CD4-positive, alpha-beta T cell (primary cell): ENCODE measurements around the gene THOC5. TPM values are rescaled to one million over a fixed set of nuclear protein-coding genes. Genes with fewer than 3 reads are reported as not detected.

ENCODE experiments used
- ATAC-seq: fragments of 200-7000 bp; cut with Tn5 transposase; one replicate; pipeline ENCODE4 v1.10.0; 2022; ENCODE audit warnings: mild to moderate bottlenecking; ENCODE audit not compliant: poor library complexity
- CTCF ChIA-PET: fragments of 350-600 bp; sonication (Branson Sonifier 250); formaldehyde crosslinking; loops from one replicate; lab custom pipeline; 2021; ENCODE audit warnings: antibody characterized with exemption, inconsistent platforms; lab: Charles Lee
- POLR2A ChIA-PET: fragments of 350-600 bp; sonication (Branson Sonifier 250); formaldehyde crosslinking; loops from one replicate; lab custom pipeline; 2021; ENCODE audit warnings: antibody characterized with exemption, inconsistent platforms; lab: Charles Lee
- DNase-seq, 14 experiments: peaks; one replicate each; pipeline ENCODE4 v3.0.0-alpha.2; 2013 to 2020; ENCODE audit warnings: mixed read lengths in 2 of 14
- H3K27ac ChIP-seq, 2 donors: one replicate each; pipeline versions ENCODE4 v1.5.1 to v1.7.0; 2013; ENCODE audit warnings: low read length in 2 of 2, low read depth in 1 of 2, mild to moderate bottlenecking in 1 of 2
- H3K27me3 ChIP-seq, 2 experiments: 1 replicate in 1 of 2; 2 replicates in 1 of 2; pipeline versions ENCODE4 v1.6.1 to v1.7.0; 2013; ENCODE audit warnings: low read length in 2 of 2, control low read depth in 1 of 2, mild to moderate bottlenecking in 1 of 2, moderate library complexity in 1 of 2; ENCODE audit not compliant: insufficient read depth in 2 of 2, control insufficient read depth in 1 of 2
- H3K36me3 ChIP-seq: one replicate; pipeline ENCODE4 v1.6.1; 2013; ENCODE audit warnings: low read length, control low read depth; ENCODE audit not compliant: insufficient read depth
- H3K4me1 ChIP-seq: one replicate; pipeline ENCODE4 v1.6.1; 2013; ENCODE audit warnings: low read length, control low read depth; ENCODE audit not compliant: insufficient read depth
- H3K4me3 ChIP-seq: one replicate; pipeline ENCODE4 v1.5.1; 2013; ENCODE audit warnings: mild to moderate bottlenecking, low read length, moderate library complexity
- H3K9me3 ChIP-seq, 2 experiments: 1 replicate in 1 of 2; 2 replicates in 1 of 2; pipeline versions ENCODE4 v1.6.1 to v1.7.0; 2013; ENCODE audit warnings: low read length in 2 of 2, mild to moderate bottlenecking in 2 of 2, control low read depth in 1 of 2, moderate library complexity in 1 of 2; ENCODE audit not compliant: control insufficient read depth in 1 of 2, insufficient read depth in 1 of 2
- H3K27ac Mint-ChIP-seq: one replicate; pipeline ENCODE4 v1.8.0; 2020; ENCODE audit warnings: mixed read lengths
- H3K27me3 Mint-ChIP-seq: one replicate; pipeline ENCODE4 v1.8.0; 2021; ENCODE audit warnings: mixed read lengths
- H3K36me3 Mint-ChIP-seq: one replicate; pipeline ENCODE4 v1.8.0; 2021; ENCODE audit warnings: low read depth, mixed read lengths
- H3K4me1 Mint-ChIP-seq: one replicate; pipeline ENCODE4 v1.8.0; 2021; ENCODE audit warnings: low read depth, mixed read lengths
- H3K4me3 Mint-ChIP-seq: one replicate; pipeline ENCODE4 v1.8.0; 2020; ENCODE audit warnings: mild to moderate bottlenecking, mixed read lengths
- H3K9me3 Mint-ChIP-seq: one replicate; pipeline ENCODE4 v1.8.0; 2020; ENCODE audit warnings: mixed read lengths
- intact Hi-C, 2 experiments: fragments of 100-400 bp; cut with DNase I in 1 of 2; cut with micrococcal nuclease in 1 of 2; formaldehyde crosslinking; loops; one replicate each; pipeline versions ENCODE4 v1.15.1 to v1.9.0; 2023 to 2025; cut with DNase I, micrococcal nuclease
- total RNA-seq, 174 experiments: library from RNA in 2 of 174; stranded (reverse) in 2 of 174; gene quantifications; one replicate each; pipeline ENCODE4 v1.2.3 and lab custom pipeline; 2021 to 2026
- TF ChIP-seq, protein P1 (sequence below): fragments of 200-600 bp; IDR thresholded peaks from one replicate; pipeline ENCODE4 v1.8.0; 2022; ENCODE audit warnings: antibody characterized with exemption, mild to moderate bottlenecking

THOC5 gene
- total RNA-seq, 2 experiments from 2014 or later, result 27.1 to 32.9 TPM

DNA sequence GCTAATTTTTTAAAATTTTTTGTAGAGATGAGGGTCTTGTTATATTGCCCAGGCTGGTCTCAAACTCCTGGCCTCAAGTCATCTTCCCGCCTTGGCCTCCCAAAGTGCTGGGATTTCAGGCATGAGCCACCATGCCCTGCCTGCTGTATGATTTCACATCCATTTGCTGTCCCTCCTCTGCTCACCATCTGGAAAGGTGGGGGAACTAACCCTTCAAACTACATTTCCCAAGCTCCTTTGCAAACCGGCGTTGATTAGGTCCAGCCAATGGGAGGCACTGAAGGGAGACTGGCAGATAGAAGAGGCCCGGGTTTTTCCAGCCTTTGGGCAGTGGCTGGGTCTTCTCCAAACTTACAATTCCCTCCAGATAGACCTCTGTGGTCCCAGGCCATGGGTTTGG lies 95.8 kb downstream of the THOC5 start:
- TF ChIP-seq, protein P1, sequence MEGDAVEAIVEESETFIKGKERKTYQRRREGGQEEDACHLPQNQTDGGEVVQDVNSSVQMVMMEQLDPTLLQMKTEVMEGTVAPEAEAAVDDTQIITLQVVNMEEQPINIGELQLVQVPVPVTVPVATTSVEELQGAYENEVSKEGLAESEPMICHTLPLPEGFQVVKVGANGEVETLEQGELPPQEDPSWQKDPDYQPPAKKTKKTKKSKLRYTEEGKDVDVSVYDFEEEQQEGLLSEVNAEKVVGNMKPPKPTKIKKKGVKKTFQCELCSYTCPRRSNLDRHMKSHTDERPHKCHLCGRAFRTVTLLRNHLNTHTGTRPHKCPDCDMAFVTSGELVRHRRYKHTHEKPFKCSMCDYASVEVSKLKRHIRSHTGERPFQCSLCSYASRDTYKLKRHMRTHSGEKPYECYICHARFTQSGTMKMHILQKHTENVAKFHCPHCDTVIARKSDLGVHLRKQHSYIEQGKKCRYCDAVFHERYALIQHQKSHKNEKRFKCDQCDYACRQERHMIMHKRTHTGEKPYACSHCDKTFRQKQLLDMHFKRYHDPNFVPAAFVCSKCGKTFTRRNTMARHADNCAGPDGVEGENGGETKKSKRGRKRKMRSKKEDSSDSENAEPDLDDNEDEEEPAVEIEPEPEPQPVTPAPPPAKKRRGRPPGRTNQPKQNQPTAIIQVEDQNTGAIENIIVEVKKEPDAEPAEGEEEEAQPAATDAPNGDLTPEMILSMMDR, result no peak
- Histone ChIP-seq H3K4me3 (no peak overlapping the region), H3K4me1 (no peaks in the 10 kb centered on the region), H3K36me3 (no peaks in the 10 kb centered on the region), H3K27ac (no peak overlapping the region), H3K27me3 (no peaks in the 10 kb centered on the region), H3K9me3 (no peaks in the 10 kb centered on the region)
- ChIA-PET POLR2A (no interaction called here), CTCF (no interaction called here)
- DNase-seq (peak in 3 of 14 experiments; percentile 26 to 38 (median 32)), ATAC-seq (peak; percentile 57)
- Mint-ChIP-seq H3K27ac (no peak overlapping the region), H3K36me3 (no peaks in the 10 kb centered on the region), H3K4me3 (no peak overlapping the region), H3K9me3 (no peaks in the 10 kb centered on the region), H3K4me1 (no peaks in the 10 kb centered on the region), H3K27me3 (no peaks in the 10 kb centered on the region)
- intact Hi-C loops, result no loop called here

DNA sequence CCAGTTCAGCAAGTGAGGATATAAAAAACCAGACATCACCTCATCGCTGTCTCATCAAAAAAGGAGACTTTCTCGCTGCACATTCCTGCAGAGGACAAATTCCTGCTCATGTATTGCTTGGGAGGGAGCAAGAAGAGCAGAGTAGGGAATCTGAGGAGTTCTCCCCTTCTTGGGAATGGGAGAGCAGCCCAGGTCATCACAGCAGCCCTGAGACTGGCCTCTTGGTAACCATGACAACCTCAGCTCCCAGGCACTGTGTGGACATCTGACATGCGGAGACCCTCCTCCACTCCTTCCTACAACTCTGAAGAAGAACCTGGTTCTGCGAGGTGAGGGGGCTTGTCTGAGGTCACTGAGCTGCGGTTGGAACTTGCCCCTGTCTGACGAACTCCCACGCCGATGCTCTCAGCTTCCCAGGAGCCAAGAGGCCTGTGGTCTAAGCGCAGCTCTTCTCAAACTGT lies 97.3 kb downstream of the THOC5 start:
- no peak overlapping the region for H3K4me3 ChIP-seq
- DNase-seq (no peak), ATAC-seq (no peak)
- no peaks in the 10 kb centered on the region for H3K4me1 ChIP-seq
- TF ChIP-seq, protein P1, result no peak
- Mint-ChIP-seq H3K36me3 (no peaks in the 10 kb centered on the region), H3K4me3 (no peak overlapping the region), H3K9me3 (no peaks in the 10 kb centered on the region), H3K27ac (no peak overlapping the region), H3K4me1 (no peaks in the 10 kb centered on the region), H3K27me3 (no peaks in the 10 kb centered on the region)
- no peaks in the 10 kb centered on the region for H3K36me3 ChIP-seq
- no peaks in the 10 kb centered on the region for H3K27me3 ChIP-seq
- no peak overlapping the region for H3K27ac ChIP-seq
- POLR2A ChIA-PET, result no interaction called here
- intact Hi-C loops, result no loop called here
- CTCF ChIA-PET, result no interaction called here
- H3K9me3 ChIP-seq, result no peaks in the 10 kb centered on the region

Other genes starting within 250 kb of the THOC5 start
- under 1 TPM; 0.28 to 0.77 TPM for gene GAS2L1, start 247.1 kb downstream of the THOC5 start, total RNA-seq
- gene RASL10A, start 238.1 kb downstream of the THOC5 start, total RNA-seq, result under 1 TPM; 0.30 to 0.36 TPM
- gene AP1B1, start 165.2 kb downstream of the THOC5 start, total RNA-seq, result 10 to 100 TPM; 25.6 to 26.4 TPM
- gene RFPL1, start 115.2 kb downstream of the THOC5 start, total RNA-seq, result not detected
- gene NEFH, start 73.5 kb downstream of the THOC5 start, total RNA-seq, result under 1 TPM; 0.05 to 0.06 TPM
- gene NIPSNAP1, start 27.4 kb upstream of the THOC5 start, total RNA-seq, result 10 to 100 TPM; 17.8 to 20.5 TPM
- gene NF2, start 49.9 kb upstream of the THOC5 start, total RNA-seq, result 10 to 100 TPM; 23.1 to 24.5 TPM
- under 1 TPM; 0.33 to 0.45 TPM for gene CABP7, start 166.2 kb upstream of the THOC5 start, total RNA-seq
- 1 to 10 TPM; 5.6 to 6.6 TPM for gene ZMAT5, start 213.2 kb upstream of the THOC5 start, total RNA-seq
- 10 to 100 TPM; 19.2 to 20.3 TPM for gene UQCR10, start 213.6 kb upstream of the THOC5 start, total RNA-seq